ENCODE measurements around the gene VEGFA.

- TF ChIP-seq, protein P1, sequence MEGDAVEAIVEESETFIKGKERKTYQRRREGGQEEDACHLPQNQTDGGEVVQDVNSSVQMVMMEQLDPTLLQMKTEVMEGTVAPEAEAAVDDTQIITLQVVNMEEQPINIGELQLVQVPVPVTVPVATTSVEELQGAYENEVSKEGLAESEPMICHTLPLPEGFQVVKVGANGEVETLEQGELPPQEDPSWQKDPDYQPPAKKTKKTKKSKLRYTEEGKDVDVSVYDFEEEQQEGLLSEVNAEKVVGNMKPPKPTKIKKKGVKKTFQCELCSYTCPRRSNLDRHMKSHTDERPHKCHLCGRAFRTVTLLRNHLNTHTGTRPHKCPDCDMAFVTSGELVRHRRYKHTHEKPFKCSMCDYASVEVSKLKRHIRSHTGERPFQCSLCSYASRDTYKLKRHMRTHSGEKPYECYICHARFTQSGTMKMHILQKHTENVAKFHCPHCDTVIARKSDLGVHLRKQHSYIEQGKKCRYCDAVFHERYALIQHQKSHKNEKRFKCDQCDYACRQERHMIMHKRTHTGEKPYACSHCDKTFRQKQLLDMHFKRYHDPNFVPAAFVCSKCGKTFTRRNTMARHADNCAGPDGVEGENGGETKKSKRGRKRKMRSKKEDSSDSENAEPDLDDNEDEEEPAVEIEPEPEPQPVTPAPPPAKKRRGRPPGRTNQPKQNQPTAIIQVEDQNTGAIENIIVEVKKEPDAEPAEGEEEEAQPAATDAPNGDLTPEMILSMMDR (conservative IDR thresholded peaks at IDR 0.05; ENCODE audit: low read depth, low read length), result no peak
- no peak for TF ChIP-seq EZH2 (IDR thresholded peaks at IDR 0.05; ENCODE audit: borderline replicate concordance, low read depth, low read length, poor library complexity, severe bottlenecking)
Measured at GRCh38 chr6:43786664-43787329, 16.8 kb downstream of the VEGFA start.

All from A673 (cell line).